Panc1 (cell line): ENCODE data around the gene SHOX.

Experiments
- CTCF ChIP-seq: fragments of 450-650 bp; IDR thresholded peaks from 2 replicates; pipeline ENCODE4 v1.5.1; 2017; ENCODE audit warnings: mild to moderate bottlenecking
- POLR2AphosphoS5 ChIP-seq: IDR thresholded peaks from 2 replicates; pipeline ENCODE4 v1.6.1; 2012; ENCODE audit warnings: mild to moderate bottlenecking, low read depth, low read length, moderate library complexity
- SIN3A ChIP-seq: IDR thresholded peaks from 2 replicates; pipeline ENCODE4 v1.6.1; 2012; ENCODE audit warnings: low read depth, mild to moderate bottlenecking, low read length, moderate library complexity, borderline replicate concordance; ENCODE audit not compliant: insufficient read depth

GRCh38 chrX:683576-683975 is 53.0 kb downstream of the SHOX start:
- no peak for TF ChIP-seq CTCF
- TF ChIP-seq POLR2AphosphoS5: no peak
- TF ChIP-seq SIN3A: no peak
